ENCODE measurements around the gene AFP.
A peak's percentile ranks its signal among the peaks of the same experiment; 100 is the strongest.

The AFP gene

GRCh38 chr4:73420615-73421014, 15.4 kb upstream of the AFP start:
- no peak for TF ChIP-seq GATA1 (IDR thresholded peaks at IDR 0.05; ENCODE audit: low read depth, low read length)
- no peak for DNase-seq

- no peak for DNase-seq
- TF ChIP-seq GATA1 (IDR thresholded peaks at IDR 0.05; ENCODE audit: low read depth, low read length), result no peak
- TF ChIP-seq POLR2A (IDR thresholded peaks at IDR 0.05; ENCODE audit: low read length), result no peak
These were observed 14.1 kb upstream of the AFP start for GRCh38 chr4:73421708-73422457.

- TF ChIP-seq GATA1 (IDR thresholded peaks at IDR 0.05; ENCODE audit: low read depth, low read length), result no peak
- no peak for TF ChIP-seq POLR2A (IDR thresholded peaks at IDR 0.05; ENCODE audit: low read length)
- no peak for DNase-seq
These were observed 13.6 kb upstream of the AFP start for GRCh38 chr4:73422458-73422752.

- TF ChIP-seq GATA1 (IDR thresholded peaks at IDR 0.05; ENCODE audit: low read depth, low read length), result no peak
- no peak for TF ChIP-seq POLR2A (IDR thresholded peaks at IDR 0.05; ENCODE audit: low read length)
- DNase-seq, result no peak
These were observed 12.8 kb upstream of the AFP start for GRCh38 chr4:73423184-73423583.

GRCh38 chr4:73426666-73427065, 9.4 kb upstream of the AFP start:
- no peak for TF ChIP-seq POLR2A (IDR thresholded peaks at IDR 0.05; ENCODE audit: low read length)
- TF ChIP-seq GATA1 (IDR thresholded peaks at IDR 0.05; ENCODE audit: low read depth, low read length), result no peak
- no peak for DNase-seq

- no peak for DNase-seq
These were observed 6.9 kb upstream of the AFP start for GRCh38 chr4:73429118-73429517.

GRCh38 chr4:73429826-73430587, 6.0 kb upstream of the AFP start:
- TF ChIP-seq GATA1 (IDR thresholded peaks at IDR 0.05; ENCODE audit: low read depth, low read length), result no peak
- no peak for TF ChIP-seq POLR2A (IDR thresholded peaks at IDR 0.05; ENCODE audit: low read length)
- DNase-seq, result no peak

More at GRCh38 chr4:73429118-73429517, 6.9 kb upstream of the AFP start:
- TF ChIP-seq GATA1 (IDR thresholded peaks at IDR 0.05; ENCODE audit: low read depth, low read length), result no peak
- no peak for TF ChIP-seq POLR2A (IDR thresholded peaks at IDR 0.05; ENCODE audit: low read length)

GRCh38 chr4:73431813-73432168, 4.2 kb upstream of the AFP start:
- DNase-seq, result no peak
- no peak for TF ChIP-seq POLR2A (IDR thresholded peaks at IDR 0.05; ENCODE audit: low read length)
- no peak for TF ChIP-seq GATA1 (IDR thresholded peaks at IDR 0.05; ENCODE audit: low read depth, low read length)

GRCh38 chr4:73432169-73433000, 3.6 kb upstream of the AFP start:
- peak in 1 of 2 experiments; percentile 8 for DNase-seq
- TF ChIP-seq GATA1 (IDR thresholded peaks at IDR 0.05; ENCODE audit: low read depth, low read length), result no peak

- DNase-seq, result no peak
- TF ChIP-seq GATA1 (IDR thresholded peaks at IDR 0.05; ENCODE audit: low read depth, low read length) (no peak), POLR2A (IDR thresholded peaks at IDR 0.05; ENCODE audit: low read length) (no peak)
These were observed 2.9 kb upstream of the AFP start for GRCh38 chr4:73433140-73433539.

GRCh38 chr4:73434311-73434710, 1.7 kb upstream of the AFP start:
- peak in 1 of 2 experiments; percentile 7 for DNase-seq
- no peak for TF ChIP-seq GATA1 (IDR thresholded peaks at IDR 0.05; ENCODE audit: low read depth, low read length)
- no peak for TF ChIP-seq POLR2A (IDR thresholded peaks at IDR 0.05; ENCODE audit: low read length)

- TF ChIP-seq GATA1 (IDR thresholded peaks at IDR 0.05; ENCODE audit: low read depth, low read length) (no peak), POLR2A (IDR thresholded peaks at IDR 0.05; ENCODE audit: low read length) (no peak)
- no peak for DNase-seq
These were observed 895 bp downstream of the AFP start for GRCh38 chr4:73436674-73437557.

GRCh38 chr4:73437558-73437956, 1.5 kb downstream of the AFP start:
- TF ChIP-seq GATA1 (IDR thresholded peaks at IDR 0.05; ENCODE audit: low read depth, low read length) (no peak), POLR2A (IDR thresholded peaks at IDR 0.05; ENCODE audit: low read length) (no peak)
- no peak for DNase-seq

Data from erythroblast (primary cell).